ENCODE measurements around the gene RAB1B.

DNA sequence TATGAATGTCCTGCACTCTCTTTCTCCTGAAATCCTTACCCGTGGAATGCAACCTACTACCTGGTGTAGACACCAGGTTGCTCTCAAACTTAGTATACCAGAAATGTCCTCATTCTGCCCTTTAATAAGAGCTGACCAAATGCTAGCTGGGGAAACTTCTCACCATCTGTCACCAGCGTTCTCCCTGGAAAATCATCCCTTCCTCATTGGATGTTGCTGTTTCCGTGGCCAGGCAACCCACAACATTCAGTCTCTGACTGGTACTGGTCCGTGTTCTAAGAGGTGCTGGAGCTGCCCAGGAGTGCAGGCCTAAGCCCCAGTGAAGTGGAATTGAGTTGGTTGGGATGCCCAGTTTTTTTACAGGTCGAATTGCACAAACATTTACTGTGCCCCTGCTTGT, 40.7 kb upstream of the RAB1B start:
- no peak for TF ChIP-seq POLR2A (IDR thresholded peaks at IDR 0.05)
- TF ChIP-seq, protein P1, sequence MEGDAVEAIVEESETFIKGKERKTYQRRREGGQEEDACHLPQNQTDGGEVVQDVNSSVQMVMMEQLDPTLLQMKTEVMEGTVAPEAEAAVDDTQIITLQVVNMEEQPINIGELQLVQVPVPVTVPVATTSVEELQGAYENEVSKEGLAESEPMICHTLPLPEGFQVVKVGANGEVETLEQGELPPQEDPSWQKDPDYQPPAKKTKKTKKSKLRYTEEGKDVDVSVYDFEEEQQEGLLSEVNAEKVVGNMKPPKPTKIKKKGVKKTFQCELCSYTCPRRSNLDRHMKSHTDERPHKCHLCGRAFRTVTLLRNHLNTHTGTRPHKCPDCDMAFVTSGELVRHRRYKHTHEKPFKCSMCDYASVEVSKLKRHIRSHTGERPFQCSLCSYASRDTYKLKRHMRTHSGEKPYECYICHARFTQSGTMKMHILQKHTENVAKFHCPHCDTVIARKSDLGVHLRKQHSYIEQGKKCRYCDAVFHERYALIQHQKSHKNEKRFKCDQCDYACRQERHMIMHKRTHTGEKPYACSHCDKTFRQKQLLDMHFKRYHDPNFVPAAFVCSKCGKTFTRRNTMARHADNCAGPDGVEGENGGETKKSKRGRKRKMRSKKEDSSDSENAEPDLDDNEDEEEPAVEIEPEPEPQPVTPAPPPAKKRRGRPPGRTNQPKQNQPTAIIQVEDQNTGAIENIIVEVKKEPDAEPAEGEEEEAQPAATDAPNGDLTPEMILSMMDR (IDR thresholded peaks at IDR 0.05) = no peak
- TF ChIP-seq POLR2AphosphoS5 (IDR thresholded peaks at IDR 0.05) = no peak
